AG09319 (cell line): ENCODE results near the gene ZNF710.

Experiments
- DNase-seq: peaks from one replicate; pipeline ENCODE4 v3.0.0-alpha.2; 2010; ENCODE audit warnings: low read depth; ENCODE audit errors: extremely low read depth
- TF ChIP-seq, protein P1 (sequence below): IDR thresholded peaks from 2 replicates; pipeline ENCODE4 v1.5.1; 2011; ENCODE audit warnings: low read depth, mild to moderate bottlenecking, inconsistent platforms, low read length, moderate library complexity

Gene ZNF710

DNA sequence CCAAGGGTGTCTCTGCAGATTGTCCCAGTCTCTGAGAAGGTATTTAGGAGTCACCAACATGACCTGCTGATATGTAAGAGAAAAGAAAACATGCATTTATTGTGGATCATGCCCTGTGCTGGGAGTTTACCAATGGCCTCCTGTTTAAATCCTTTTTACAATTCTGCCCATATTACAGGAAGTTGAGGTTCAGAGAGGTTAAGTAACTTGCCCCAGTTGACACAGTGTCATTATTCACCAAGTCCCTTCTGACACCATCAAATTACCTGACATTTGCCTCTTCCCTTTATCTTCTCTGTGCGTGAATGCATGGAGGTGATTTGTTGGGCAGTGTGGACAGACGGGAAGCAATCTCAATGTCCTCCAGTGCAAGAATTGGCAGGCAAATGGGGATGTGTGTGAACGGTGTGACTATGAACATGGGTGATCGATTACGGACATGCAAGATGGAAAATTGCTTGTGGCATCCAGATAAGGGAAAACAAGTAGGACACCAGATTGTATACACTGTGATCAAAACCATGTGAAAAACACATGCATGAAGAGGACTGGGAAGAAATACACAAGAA, 27.3 kb downstream of the ZNF710 start:
- no peak for DNase-seq

DNA sequence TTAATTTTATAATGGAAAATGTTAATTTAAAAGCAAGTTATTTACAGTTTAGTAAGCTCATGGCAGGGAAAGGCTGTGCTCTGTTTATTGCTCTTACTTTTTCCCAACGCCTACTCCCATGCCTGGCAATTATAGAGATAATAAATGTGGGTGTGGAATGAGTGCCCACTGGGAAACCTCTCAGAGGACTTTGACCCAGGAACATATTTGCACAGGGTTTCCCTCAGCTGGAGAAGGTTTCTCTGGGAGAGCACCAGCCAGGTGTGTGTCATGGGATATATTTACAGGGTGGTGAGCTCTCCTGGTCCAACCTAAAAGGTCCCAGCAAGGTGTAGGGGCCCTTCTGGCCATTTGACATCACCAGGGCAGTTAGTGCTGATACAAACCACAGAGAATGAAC, 27.9 kb downstream of the ZNF710 start:
- TF ChIP-seq, protein P1, sequence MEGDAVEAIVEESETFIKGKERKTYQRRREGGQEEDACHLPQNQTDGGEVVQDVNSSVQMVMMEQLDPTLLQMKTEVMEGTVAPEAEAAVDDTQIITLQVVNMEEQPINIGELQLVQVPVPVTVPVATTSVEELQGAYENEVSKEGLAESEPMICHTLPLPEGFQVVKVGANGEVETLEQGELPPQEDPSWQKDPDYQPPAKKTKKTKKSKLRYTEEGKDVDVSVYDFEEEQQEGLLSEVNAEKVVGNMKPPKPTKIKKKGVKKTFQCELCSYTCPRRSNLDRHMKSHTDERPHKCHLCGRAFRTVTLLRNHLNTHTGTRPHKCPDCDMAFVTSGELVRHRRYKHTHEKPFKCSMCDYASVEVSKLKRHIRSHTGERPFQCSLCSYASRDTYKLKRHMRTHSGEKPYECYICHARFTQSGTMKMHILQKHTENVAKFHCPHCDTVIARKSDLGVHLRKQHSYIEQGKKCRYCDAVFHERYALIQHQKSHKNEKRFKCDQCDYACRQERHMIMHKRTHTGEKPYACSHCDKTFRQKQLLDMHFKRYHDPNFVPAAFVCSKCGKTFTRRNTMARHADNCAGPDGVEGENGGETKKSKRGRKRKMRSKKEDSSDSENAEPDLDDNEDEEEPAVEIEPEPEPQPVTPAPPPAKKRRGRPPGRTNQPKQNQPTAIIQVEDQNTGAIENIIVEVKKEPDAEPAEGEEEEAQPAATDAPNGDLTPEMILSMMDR = no peak
- DNase-seq = no peak

More for the DNA sequence above, 27.3 kb downstream of the ZNF710 start:
- TF ChIP-seq, protein P1 = no peak

DNA sequence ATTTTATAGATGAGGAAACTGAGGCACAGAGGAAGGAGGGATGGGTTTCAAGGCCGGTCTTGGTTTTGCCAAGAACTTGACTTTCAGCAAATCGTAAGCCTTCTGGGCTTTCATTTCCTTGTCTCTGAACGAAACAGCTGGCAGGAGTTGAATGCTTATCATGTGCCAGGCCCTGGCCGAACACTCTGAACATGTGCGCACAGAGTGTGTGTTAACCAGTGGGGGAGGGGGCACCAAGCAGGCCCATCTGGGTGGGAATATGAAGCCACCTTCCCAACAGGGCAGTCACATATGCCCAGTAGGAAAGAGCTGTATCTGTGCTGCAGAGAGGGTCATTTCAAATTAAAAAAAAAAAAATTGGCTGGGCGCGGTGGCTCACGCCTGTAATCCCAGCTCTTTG, 29.3 kb downstream of the ZNF710 start:
- no peak for DNase-seq
- TF ChIP-seq, protein P1 = no peak

DNA sequence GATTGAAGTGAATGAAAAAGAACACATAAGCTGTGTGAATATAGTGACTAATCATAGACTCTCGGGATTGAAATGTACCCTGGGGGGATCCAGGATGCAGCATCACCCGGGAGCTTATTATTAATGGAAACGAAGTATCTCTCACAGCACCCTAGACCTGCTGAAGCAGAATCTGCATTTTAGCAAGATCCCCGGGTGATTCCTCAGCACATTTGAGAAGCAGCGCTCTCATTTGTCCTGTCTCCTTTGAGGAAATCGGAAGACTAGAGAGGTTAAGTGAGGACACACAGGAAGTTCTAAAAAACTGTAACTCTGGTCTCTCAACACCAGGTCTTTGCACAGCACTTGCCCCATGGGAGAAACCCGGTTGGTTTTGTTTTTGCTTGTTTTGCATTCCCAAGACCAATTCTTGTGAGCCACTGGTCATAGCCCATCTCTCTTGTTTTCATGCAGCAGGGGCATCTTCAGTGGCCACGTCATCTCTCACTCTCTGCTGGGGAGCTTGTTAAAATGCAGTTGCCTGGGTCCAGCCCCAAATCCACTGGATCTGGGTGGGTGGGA, 30.2 kb downstream of the ZNF710 start:
- TF ChIP-seq, protein P1 = no peak
- DNase-seq = no peak

DNA sequence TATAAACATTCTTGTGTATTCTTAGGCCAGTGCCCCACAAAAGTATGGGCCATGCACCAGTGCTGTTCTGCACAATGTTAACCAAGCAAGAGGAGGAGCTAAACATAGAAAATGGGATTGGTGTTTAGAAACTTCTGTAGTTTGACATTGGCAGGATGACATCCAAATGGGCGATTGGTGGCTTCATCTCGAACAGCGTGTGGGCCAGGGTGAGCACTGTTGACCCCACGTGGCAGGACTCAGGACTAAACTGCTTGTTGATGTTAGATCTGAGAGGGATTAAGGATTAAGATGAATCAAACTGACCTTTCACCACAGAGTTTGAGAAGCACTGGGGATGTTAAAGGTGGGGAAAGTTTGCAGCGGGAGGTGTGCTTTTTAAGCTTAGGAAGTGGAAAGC, 31.9 kb downstream of the ZNF710 start:
- TF ChIP-seq, protein P1 = no peak
- no peak for DNase-seq

DNA sequence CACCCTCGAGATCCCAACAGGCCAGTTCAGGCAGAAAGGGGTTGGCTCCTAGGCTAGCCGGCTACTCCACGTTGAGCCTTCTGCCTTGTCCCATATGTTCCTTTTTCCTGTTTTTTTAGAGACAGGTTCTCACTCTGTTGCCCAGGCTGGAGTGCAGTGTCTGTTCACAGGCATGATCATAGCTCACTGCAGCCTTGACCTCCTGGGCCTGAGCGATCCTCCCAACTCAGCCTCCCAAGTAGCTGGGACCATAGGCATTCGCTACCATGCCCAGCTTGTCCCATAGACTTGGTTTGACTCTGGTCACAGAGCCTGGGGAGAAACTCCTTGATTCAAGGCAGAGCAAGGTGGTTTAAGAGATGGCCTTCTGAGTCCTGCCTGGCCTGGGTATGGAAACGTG, 32.3 kb downstream of the ZNF710 start:
- TF ChIP-seq, protein P1 = no peak
- no peak for DNase-seq

DNA sequence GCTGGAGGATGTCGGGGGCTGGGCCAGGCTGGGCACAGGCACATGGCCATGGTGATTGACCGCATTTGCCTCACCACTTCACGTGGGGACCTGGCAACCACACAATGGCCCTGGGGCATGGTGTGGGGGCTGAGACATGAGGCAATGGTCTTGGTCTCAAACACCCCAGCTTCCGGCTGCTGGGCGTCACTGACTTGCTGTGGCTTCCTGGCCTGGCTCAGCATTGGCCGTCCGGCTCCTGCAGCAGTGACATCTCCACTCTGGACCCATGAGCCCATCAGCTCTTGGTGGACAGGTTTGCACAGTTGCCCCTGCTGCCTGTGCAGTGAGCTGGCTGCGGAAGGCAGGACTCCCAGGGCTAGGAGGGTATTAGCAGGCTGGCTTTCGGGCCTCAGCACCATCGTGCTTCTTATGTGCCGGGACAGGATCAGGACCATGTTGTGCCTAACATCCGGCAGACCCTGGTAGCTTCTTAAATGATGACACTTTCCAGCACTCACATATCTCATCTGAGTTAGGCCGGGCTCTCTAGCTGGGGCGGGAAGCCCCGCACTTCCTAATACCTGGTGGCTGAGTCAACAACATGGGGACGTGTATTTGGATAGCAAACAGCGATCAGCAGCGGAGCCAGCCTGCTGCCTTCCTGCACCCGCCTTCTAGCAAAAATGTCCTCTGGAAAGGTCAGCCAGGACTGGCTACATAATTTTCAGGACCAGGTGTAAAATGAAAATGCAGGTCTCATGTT, 34.1 kb downstream of the ZNF710 start:
- TF ChIP-seq, protein P1 = no peak
- no peak for DNase-seq
